Liver (tissue), 9 donors: ENCODE data around the gene DOCK10. TPM values are rescaled to one million over a fixed set of nuclear protein-coding genes. Genes with fewer than 3 reads are reported as not detected.
A peak's percentile ranks its signal among the peaks of the same experiment; 100 is the strongest.

Experiments
- DNase-seq: peaks from one replicate; pipeline ENCODE4 v3.0.0-alpha.2; 2017; ENCODE audit warnings: low spot score
- H3K27ac ChIP-seq, 2 donors: one replicate each; pipeline ENCODE4 v1.7.0; 2013; ENCODE audit warnings: inconsistent platforms in 2 of 2, low read length in 2 of 2, control low read depth in 1 of 2, low read depth in 1 of 2, mild to moderate bottlenecking in 1 of 2
- H3K27me3 ChIP-seq, 4 donors: one replicate each; pipeline versions ENCODE4 v1.6.1 to v1.7.0; 2013; ENCODE audit warnings: low read length in 3 of 4, inconsistent platforms in 1 of 4, mild to moderate bottlenecking in 1 of 4, moderate library complexity in 1 of 4; ENCODE audit not compliant: control insufficient read depth in 4 of 4, insufficient read depth in 4 of 4
- H3K36me3 ChIP-seq, 4 donors: one replicate each; pipeline versions ENCODE4 v1.6.1 to v1.7.0; 2013; ENCODE audit warnings: low read length in 3 of 4, mild to moderate bottlenecking in 3 of 4, low read depth in 1 of 4, moderate library complexity in 1 of 4; ENCODE audit not compliant: control insufficient read depth in 4 of 4, insufficient read depth in 3 of 4
- H3K4me1 ChIP-seq, 4 donors: one replicate each; pipeline versions ENCODE4 v1.6.1 to v1.7.0; 2013; ENCODE audit warnings: low read length in 3 of 4, mild to moderate bottlenecking in 3 of 4, moderate library complexity in 1 of 4; ENCODE audit not compliant: control insufficient read depth in 4 of 4, insufficient read depth in 4 of 4
- H3K4me3 ChIP-seq, 3 donors: one replicate each; pipeline versions ENCODE4 v1.6.1 to v1.7.0; 2013; ENCODE audit warnings: low read length in 3 of 3, control low read depth in 1 of 3, low read depth in 1 of 3, mild to moderate bottlenecking in 1 of 3
- H3K9ac ChIP-seq, 2 donors: one replicate each; pipeline ENCODE4 v1.7.0; 2013; ENCODE audit warnings: low read length in 2 of 2, mild to moderate bottlenecking in 2 of 2, moderate library complexity in 2 of 2, control low read depth in 1 of 2, low read depth in 1 of 2
- H3K9me3 ChIP-seq, 4 donors: one replicate each; pipeline versions ENCODE4 v1.6.1 to v1.7.0; 2013; ENCODE audit warnings: low read length in 3 of 4; ENCODE audit not compliant: control insufficient read depth in 4 of 4
- ATF3 ChIP-seq: IDR thresholded peaks from 2 replicates; pipeline ENCODE4 v1.6.1; 2016; ENCODE audit warnings: antibody characterized with exemption
- CTCF ChIP-seq: fragments of 150-350 bp; IDR thresholded peaks from 2 replicates; pipeline ENCODE4 v1.5.1; 2017; ENCODE audit warnings: improper control_type of control experiment, low read depth, low read length; ENCODE audit not compliant: missing input control
- EGR1 ChIP-seq, 2 donors: IDR thresholded peaks; 2 replicates each; pipeline ENCODE4 v1.6.1; 2016 to 2018; ENCODE audit warnings: antibody characterized with exemption in 2 of 2, low read depth in 2 of 2
- FOXA1 ChIP-seq: IDR thresholded peaks from 2 replicates; pipeline ENCODE4 v1.6.1; 2016; ENCODE audit warnings: antibody characterized with exemption
- FOXA2 ChIP-seq: IDR thresholded peaks from 2 replicates; pipeline ENCODE4 v1.6.1; 2016; ENCODE audit warnings: antibody characterized with exemption
- GABPA ChIP-seq, 2 donors: IDR thresholded peaks in 1 of 2; conservative IDR thresholded peaks in 1 of 2; 2 replicates each; pipeline ENCODE4 v1.6.1; 2016; ENCODE audit warnings: antibody characterized with exemption in 2 of 2, mild to moderate bottlenecking in 1 of 2, moderate library complexity in 1 of 2
- HNF4A ChIP-seq, 2 donors: conservative IDR thresholded peaks; 2 replicates each; pipeline ENCODE4 v1.6.1; 2016; ENCODE audit warnings: antibody characterized with exemption in 2 of 2, mild to moderate bottlenecking in 2 of 2
- HNF4G ChIP-seq: IDR thresholded peaks from 2 replicates; pipeline ENCODE4 v1.6.1; 2016; ENCODE audit warnings: antibody characterized with exemption
- JUND ChIP-seq, 2 donors: IDR thresholded peaks; 2 replicates each; pipeline ENCODE4 v1.6.1; 2016; ENCODE audit warnings: antibody characterized with exemption in 2 of 2
- MAX ChIP-seq: IDR thresholded peaks from 2 replicates; pipeline ENCODE4 v1.6.1; 2016; ENCODE audit warnings: antibody characterized with exemption
- NR2F2 ChIP-seq: IDR thresholded peaks from 2 replicates; pipeline ENCODE4 v1.6.1; 2016; ENCODE audit warnings: antibody characterized with exemption
- RAD21 ChIP-seq, 2 donors: IDR thresholded peaks; 2 replicates each; pipeline ENCODE4 v1.6.1; 2016; ENCODE audit warnings: antibody characterized with exemption in 2 of 2, mild to moderate bottlenecking in 2 of 2
- REST ChIP-seq: IDR thresholded peaks from 2 replicates; pipeline ENCODE4 v1.6.1; 2016; ENCODE audit warnings: antibody characterized with exemption, mild to moderate bottlenecking
- RXRA ChIP-seq, 2 donors: IDR thresholded peaks; 2 replicates each; pipeline ENCODE4 v1.6.1; 2017 to 2018; ENCODE audit warnings: antibody characterized with exemption in 2 of 2, mild to moderate bottlenecking in 1 of 2
- SP1 ChIP-seq: IDR thresholded peaks from 2 replicates; pipeline ENCODE4 v1.6.1; 2018; ENCODE audit warnings: antibody characterized with exemption, mild to moderate bottlenecking
- TAF1 ChIP-seq: conservative IDR thresholded peaks from 2 replicates; pipeline ENCODE4 v1.6.1; 2016; ENCODE audit warnings: antibody characterized with exemption, mild to moderate bottlenecking
- YY1 ChIP-seq: IDR thresholded peaks from 2 replicates; pipeline ENCODE4 v1.6.1; 2016; ENCODE audit warnings: antibody characterized with exemption, mild to moderate bottlenecking
- ZBTB33 ChIP-seq: IDR thresholded peaks from 2 replicates; pipeline ENCODE4 v1.6.1; 2016; ENCODE audit warnings: antibody characterized with exemption
- WGBS: extraction: QIAGEN DNeasy Blood & Tissue Kit; methylation state at CpG from one replicate; pipeline ENCODE4 v1.1.7; 2013; 5-methylcytosine and 5-hydroxymethylcytosine counted together
- polyA plus RNA-seq, 2 donors: library from polyadenylated mRNA; stranded (reverse) in 1 of 2; unstranded in 1 of 2; fragments of 200-250 nt in 1 of 2; fragments of >200 nt in 1 of 2; fragmentation: Nextera tagmentation in 1 of 2; extraction: Ambion mirVana in 1 of 2; gene quantifications; one replicate each; pipeline versions ENCODE4 v1.2.1 to v1.2.3, GENCODE V29; 2013 to 2015
- total RNA-seq, 2 donors: library from RNA; depleted of rRNA; stranded (reverse); fragments of >200 nt; gene quantifications; one replicate each; pipeline ENCODE4 v1.2.3, GENCODE V29; 2014
- donor health status: healthy.
- donor health status: healthy.
- donor health status: healthy.
- donor health status: healthy.
- donor health status: healthy.

Gene DOCK10
- total and polyA plus RNA-seq, 4 donors: 1.2 to 15.3 (median 6.8) TPM

- peaks cover 0 to 11% (median 6%) of the 10 kb centered on the region in 4 donors for H3K4me1 ChIP-seq
- no peak overlapping the region for H3K4me3 ChIP-seq
- no peak overlapping the region for H3K9ac ChIP-seq
- 96% methylated on average over 1 of the region's 1 CpG for WGBS
- DNase-seq: no peak
- H3K27me3 ChIP-seq: no peaks in the 10 kb centered on the region
- TF ChIP-seq RAD21 (IDR thresholded peaks at IDR 0.05) (no peak), ZBTB33 (no peak), MAX (no peak), JUND (IDR thresholded peaks at IDR 0.05) (no peak), GABPA (IDR thresholded peaks at IDR 0.05 in 1 of 2, conservative IDR thresholded peaks at IDR 0.05 in 1 of 2) (no peak)
- no peaks in the 10 kb centered on the region for H3K9me3 ChIP-seq
- H3K27ac ChIP-seq: no peak overlapping the region
- peaks cover 0 to 4% (median 0%) of the 10 kb centered on the region in 4 donors for H3K36me3 ChIP-seq
Observed at GRCh38 chr2:224885291-224885690, 157.0 kb downstream of the DOCK10 start.

- WGBS: 25% methylated on average over 4 of the region's 4 CpGs
- no peak for DNase-seq
- Histone ChIP-seq H3K27me3 (no peaks in the 10 kb centered on the region), H3K27ac (peak overlapping the region in 1 of 2 donors; percentile 57), H3K4me3 (no peak overlapping the region), H3K9ac (no peak overlapping the region), H3K9me3 (no peaks in the 10 kb centered on the region), H3K4me1 (peaks cover 0 to 11% (median 6%) of the 10 kb centered on the region in 4 donors), H3K36me3 (peaks cover 0 to 4% (median 0%) of the 10 kb centered on the region in 4 donors)
- TF ChIP-seq FOXA1: no peak
- peak; percentile 62 for TF ChIP-seq SP1
- no peak for TF ChIP-seq GABPA (IDR thresholded peaks at IDR 0.05 in 1 of 2, conservative IDR thresholded peaks at IDR 0.05 in 1 of 2)
- TF ChIP-seq ZBTB33: peak; percentile 77
- TF ChIP-seq NR2F2: peak; percentile 69
- TF ChIP-seq FOXA2: peak; percentile 39
- peak in 1 of 2 donors; percentile 34 for TF ChIP-seq EGR1 (IDR thresholded peaks at IDR 0.05; ENCODE audit: low read depth in 2 of 2)
- peak; percentile 80 to 82 for TF ChIP-seq HNF4A (conservative IDR thresholded peaks at IDR 0.05)
- TF ChIP-seq HNF4G: no peak
- TF ChIP-seq ATF3: peak; percentile 84
- peak; percentile 77 to 87 for TF ChIP-seq RXRA (IDR thresholded peaks at IDR 0.05)
- TF ChIP-seq YY1: peak; percentile 61
- TF ChIP-seq JUND (IDR thresholded peaks at IDR 0.05): peak; percentile 65 to 67
- TF ChIP-seq RAD21 (IDR thresholded peaks at IDR 0.05): peak; percentile 51
- TF ChIP-seq TAF1: no peak
- peak; percentile 63 for TF ChIP-seq REST
- peak; percentile 82 for TF ChIP-seq MAX
- TF ChIP-seq CTCF: no peak
Observed at GRCh38 chr2:224884188-224884587, 158.1 kb downstream of the DOCK10 start.
